Right renal pelvis (tissue), 4 donors: ENCODE measurements around the gene METTL27. TPM values are rescaled to one million over a fixed set of nuclear protein-coding genes. Genes with fewer than 3 reads are reported as not detected.

Experiments
- polyA plus RNA-seq, 4 donors: library from polyadenylated mRNA; unstranded; fragments of 120-200 nt; gene quantifications; one replicate each; pipeline ENCODE4 v1.2.1, GENCODE V29; 2013; ENCODE audit not compliant: insufficient read length in 4 of 4

METTL27 gene
- polyA plus RNA-seq, 4 donors, result 6.2 to 10.8 (median 7.9) TPM

Other genes starting within 250 kb of the METTL27 start
- 1 to 10 TPM; 2.6 to 5.1 (median 4.3) TPM for gene MLXIPL, start 218.0 kb downstream of the METTL27 start, polyA plus RNA-seq
- gene VPS37D, start 174.7 kb downstream of the METTL27 start, polyA plus RNA-seq, result 10 to 100 TPM; 12.1 to 19.4 (median 14.7) TPM
- 10 to 100 TPM; 11.5 to 12.8 (median 11.7) TPM for gene DNAJC30, start 159.1 kb downstream of the METTL27 start, polyA plus RNA-seq
- 100 to 1,000 TPM in 1 of 4 donors, 10 to 100 TPM in 3; 79.9 to 104 (median 88.3) TPM for gene BUD23, start 158.9 kb downstream of the METTL27 start, polyA plus RNA-seq
- 10 to 100 TPM in 1 of 4 donors, 1 to 10 TPM in 3; 7.3 to 11.2 (median 8.8) TPM for gene STX1A, start 122.8 kb downstream of the METTL27 start, polyA plus RNA-seq
- gene ABHD11, start 103.7 kb downstream of the METTL27 start, polyA plus RNA-seq, result 10 to 100 TPM; 27.7 to 31.2 (median 29.6) TPM
- gene CLDN3, start 72.2 kb downstream of the METTL27 start, polyA plus RNA-seq, result 10 to 100 TPM; 32.9 to 69.5 (median 42.5) TPM
- 10 to 100 TPM; 76.7 to 94.6 (median 83.2) TPM for gene CLDN4, start 11.5 kb downstream of the METTL27 start, polyA plus RNA-seq
- under 1 TPM in 1 of 4 donors, not detected in 3; 0.08 TPM for gene TMEM270, start 18.6 kb upstream of the METTL27 start, polyA plus RNA-seq
- gene ELN, start 185.7 kb upstream of the METTL27 start, polyA plus RNA-seq, result 100 to 1,000 TPM in 2 of 4 donors, 10 to 100 TPM in 2; 73.5 to 152 (median 95.9) TPM
- gene LIMK1, start 241.3 kb upstream of the METTL27 start, polyA plus RNA-seq, result 10 to 100 TPM; 21.8 to 25.6 (median 23.5) TPM